ENCODE measurements around the gene CNKSR2.

Gene CNKSR2

GRCh38 chrX:21590012-21590776 lies 216.0 kb downstream of the CNKSR2 start:
- no peak for DNase-seq (ENCODE audit: low read depth in 2 of 2, low spot score in 1 of 2)

- DNase-seq (ENCODE audit: low read depth in 2 of 2, low spot score in 1 of 2), result no peak
These were observed 231.8 kb downstream of the CNKSR2 start for GRCh38 chrX:21606002-21606401.

- DNase-seq (ENCODE audit: low read depth in 2 of 2, low spot score in 1 of 2), result no peak
These were observed 235.9 kb downstream of the CNKSR2 start for GRCh38 chrX:21610168-21610567.

- DNase-seq (ENCODE audit: low read depth in 2 of 2, low spot score in 1 of 2), result no peak
These were observed 237.9 kb downstream of the CNKSR2 start for GRCh38 chrX:21612154-21612553.

DNA sequence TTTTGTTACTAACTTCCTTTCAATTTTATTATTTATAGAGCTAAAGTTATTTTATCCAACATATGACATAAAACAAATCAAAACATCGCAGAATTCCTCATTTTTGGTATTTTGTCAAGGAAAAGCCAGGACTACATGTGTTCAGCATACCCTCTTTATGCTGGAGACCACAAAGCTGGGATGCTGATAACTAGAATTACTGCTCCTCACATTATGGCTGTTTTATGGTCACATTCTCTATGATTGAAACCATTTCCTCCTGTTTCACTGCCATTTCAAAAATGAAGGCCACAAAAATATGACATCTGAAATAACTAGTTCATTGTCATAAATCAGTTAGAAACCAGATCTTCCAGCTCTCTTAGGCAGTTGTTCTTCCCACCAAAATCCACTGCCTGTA lies 242.2 kb downstream of the CNKSR2 start:
- no peak for DNase-seq (ENCODE audit: low read depth in 2 of 2, low spot score in 1 of 2)

DNA sequence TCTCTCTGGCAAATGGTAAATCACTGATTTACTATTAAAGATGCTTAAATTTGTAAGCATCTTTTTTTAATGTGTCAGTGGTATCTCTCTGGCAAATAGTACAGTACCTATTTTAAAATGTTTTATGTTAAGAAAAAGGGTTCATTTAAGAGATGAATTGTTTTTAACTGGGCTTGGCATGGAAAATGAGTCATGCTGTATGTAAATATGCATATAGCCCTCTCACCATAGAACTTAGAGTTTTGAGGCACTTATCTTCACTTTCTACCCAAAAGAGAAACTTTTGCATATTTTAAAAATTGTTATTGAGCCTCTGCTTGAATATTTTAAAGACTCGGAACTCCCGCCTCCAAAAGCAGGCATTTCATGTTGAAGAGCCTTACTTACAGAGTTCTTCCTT lies 246.0 kb downstream of the CNKSR2 start:
- DNase-seq (ENCODE audit: low read depth in 2 of 2, low spot score in 1 of 2), result no peak

DNA sequence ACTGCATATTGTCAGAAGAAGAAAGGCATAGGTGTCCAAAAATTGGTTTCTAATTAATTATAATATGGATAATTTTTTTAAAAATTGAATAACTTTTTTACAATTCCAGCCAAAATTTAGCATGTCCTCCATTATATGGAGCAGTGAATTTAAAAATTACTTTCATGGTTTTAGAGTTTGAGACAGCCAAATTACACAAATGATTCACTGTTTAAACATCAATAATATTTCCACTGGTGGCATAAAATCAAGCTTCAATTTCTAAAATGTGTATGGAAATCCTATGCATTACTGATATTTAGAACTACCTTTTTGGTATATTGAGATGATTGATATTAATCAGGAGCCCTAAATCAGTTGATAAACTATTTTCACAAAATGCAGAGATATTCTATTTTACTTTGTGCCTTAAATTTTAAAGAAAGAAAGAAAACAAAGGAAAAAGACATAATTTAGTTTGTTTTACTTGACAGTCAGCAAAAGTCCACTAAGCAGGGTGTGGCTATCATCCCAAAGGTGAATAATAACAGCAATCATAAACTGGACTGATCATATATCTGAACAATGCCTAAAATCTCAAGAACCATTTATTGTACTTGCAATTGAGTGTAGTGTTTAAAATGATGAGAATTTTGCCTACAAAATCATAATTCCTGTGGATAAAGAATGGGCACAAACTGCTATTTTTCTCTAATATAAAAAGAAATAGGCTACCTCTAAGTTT lies 249.7 kb downstream of the CNKSR2 start:
- DNase-seq (ENCODE audit: low read depth in 2 of 2, low spot score in 1 of 2), result no peak

- DNase-seq (ENCODE audit: low read depth in 2 of 2, low spot score in 1 of 2), result no peak
These were observed 257.8 kb downstream of the CNKSR2 start for GRCh38 chrX:21632027-21632426.

DNA sequence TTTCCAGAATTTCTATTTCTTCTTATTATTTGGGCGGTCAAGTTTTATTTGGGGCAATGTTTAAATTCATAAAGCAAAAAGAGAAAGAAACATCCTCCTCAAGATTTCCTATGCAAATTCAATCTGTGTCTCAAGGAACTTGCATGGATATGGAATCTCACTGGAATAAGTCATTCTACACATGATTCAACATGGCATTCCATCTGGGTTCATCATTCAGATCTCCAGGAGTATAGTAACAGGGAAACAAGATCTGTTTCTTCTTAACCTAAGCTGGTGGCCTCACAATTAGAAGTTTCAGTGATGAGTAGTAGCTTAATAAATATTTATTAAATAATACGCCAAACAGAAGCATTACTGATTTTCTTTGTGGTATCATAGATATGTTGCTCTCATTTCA lies 264.1 kb downstream of the CNKSR2 start:
- DNase-seq (ENCODE audit: low read depth in 2 of 2, low spot score in 1 of 2), result no peak

DNA sequence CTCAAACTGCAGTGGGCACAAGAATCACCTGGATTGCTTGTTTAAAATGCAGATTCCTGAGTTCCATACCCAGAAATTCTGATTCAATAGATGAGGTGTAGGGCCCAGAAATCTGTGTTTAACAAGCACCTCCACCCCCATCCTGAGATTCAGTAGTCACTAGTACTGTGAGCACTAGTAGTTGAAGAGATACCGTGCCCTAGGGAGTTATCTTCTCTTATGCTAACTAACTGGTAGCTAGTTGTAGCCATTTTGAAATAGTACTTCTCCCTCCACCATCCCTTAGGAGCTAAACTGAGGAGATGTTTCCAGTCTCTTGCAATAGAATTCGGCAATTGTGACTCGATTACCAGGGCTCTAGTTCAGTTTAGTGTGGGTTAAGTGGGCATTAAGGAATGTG lies 265.6 kb downstream of the CNKSR2 start:
- no peak for DNase-seq (ENCODE audit: low read depth in 2 of 2, low spot score in 1 of 2)

- DNase-seq (ENCODE audit: low read depth in 2 of 2, low spot score in 1 of 2), result no peak
These were observed 271.2 kb downstream of the CNKSR2 start for GRCh38 chrX:21645431-21645830.

DNA sequence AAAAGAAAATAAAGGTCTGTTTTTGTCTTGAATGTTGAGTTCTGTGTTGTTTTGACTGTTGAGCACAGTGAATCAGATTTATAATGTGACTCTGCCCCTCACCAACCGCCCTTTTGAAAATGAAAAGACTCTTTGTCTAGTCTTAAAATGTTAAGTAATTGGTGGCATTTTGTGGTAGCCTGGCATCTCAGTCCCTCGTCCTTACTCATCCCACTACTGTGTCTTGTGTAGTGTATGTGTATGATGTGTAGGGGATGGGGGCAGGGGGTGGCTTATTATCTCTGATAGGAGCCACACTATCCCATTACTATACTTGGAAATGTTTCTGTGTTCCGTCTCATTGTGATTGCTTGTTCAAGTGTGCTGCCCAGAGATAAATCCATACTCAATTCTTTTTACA lies 271.7 kb downstream of the CNKSR2 start:
- DNase-seq (ENCODE audit: low read depth in 2 of 2, low spot score in 1 of 2), result no peak

GRCh38 chrX:21655901-21656586 lies 281.8 kb downstream of the CNKSR2 start:
- no peak for DNase-seq (ENCODE audit: low read depth in 2 of 2, low spot score in 1 of 2)

GRCh38 chrX:21656587-21657317 lies 282.5 kb downstream of the CNKSR2 start:
- DNase-seq (ENCODE audit: low read depth in 2 of 2, low spot score in 1 of 2), result no peak

GRCh38 chrX:21657318-21658151 lies 283.3 kb downstream of the CNKSR2 start:
- no peak for DNase-seq (ENCODE audit: low read depth in 2 of 2, low spot score in 1 of 2)

DNA sequence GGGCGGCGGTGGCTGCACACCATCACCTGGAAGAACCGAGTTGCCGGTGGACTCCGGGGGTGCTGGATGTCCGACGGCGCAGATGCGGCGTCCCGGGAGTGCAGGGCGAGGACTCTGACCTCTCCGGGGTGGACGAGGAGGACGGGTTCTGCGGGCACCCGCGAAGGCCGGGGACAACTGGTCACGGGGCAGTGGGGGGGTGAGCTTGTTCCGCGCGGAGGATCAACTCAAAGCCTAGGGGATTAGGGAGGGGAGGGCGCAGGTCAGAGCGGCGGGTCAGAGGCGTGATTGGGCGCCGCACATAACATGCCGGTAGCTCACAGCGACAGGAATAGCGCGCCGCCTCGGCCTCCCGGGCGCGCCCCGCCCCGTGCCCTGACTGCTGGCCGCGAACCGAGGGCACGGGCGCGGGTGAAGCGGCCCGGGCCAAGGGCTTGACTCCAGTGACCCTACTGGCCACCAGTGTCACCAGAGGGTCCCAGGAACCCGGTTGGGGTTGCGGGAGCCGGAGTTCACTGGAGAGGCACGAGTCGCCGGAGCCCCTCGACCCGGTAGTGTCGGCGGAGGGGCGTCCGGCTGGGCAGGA lies 284.0 kb downstream of the CNKSR2 start, which contains the start of gene KLHL34:
KLHL34 (minus strand) TSS at position 179 of the 586 bp plus-strand sequence. CDS start 542 bp downstream, outside the sequence.
- DNase-seq (ENCODE audit: low read depth in 2 of 2, low spot score in 1 of 2), result no peak

DNA sequence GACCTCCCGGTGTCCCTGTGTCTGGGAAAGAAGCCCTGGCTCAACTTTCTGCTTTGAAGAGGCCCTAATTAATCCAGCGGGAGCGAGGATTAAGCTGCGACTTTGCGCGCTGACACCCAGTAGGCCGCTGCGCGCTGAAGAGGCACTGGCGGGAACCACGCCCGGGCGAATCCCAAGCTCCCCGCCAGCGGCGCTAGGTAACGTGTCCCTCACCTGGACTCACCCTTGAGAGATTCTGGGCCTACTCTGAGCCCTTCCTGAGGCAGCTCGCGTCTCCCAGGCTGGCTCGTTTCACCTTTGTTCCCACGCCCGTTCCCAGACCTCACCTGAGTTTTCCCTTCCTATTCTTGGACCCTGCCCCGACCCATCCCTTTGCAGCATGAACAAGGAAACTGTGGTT lies 284.5 kb downstream of the CNKSR2 start:
- DNase-seq (ENCODE audit: low read depth in 2 of 2, low spot score in 1 of 2), result no peak

DNA sequence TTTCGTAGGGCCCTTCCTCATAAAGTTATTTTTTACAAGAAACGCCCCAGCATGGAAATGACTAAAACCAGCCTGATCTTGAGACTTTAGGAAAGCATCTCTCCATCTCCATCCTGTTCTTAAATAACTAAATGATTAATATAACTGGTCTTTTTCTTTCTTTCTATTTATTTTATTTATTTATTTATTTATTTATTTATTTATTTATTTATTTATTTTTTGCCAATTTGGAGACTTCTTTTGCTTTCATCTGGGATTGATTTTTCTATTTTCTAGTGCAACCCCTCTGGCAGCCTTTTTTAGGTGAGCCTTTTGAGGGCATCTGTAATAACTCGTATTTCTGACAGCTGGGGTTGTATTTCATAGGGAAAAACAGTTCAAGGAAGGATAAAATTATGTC lies 285.1 kb downstream of the CNKSR2 start:
- no peak for DNase-seq (ENCODE audit: low read depth in 2 of 2, low spot score in 1 of 2)

- DNase-seq (ENCODE audit: low read depth in 2 of 2, low spot score in 1 of 2), result no peak
These were observed 285.9 kb downstream of the CNKSR2 start for GRCh38 chrX:21660156-21660555.

DNA sequence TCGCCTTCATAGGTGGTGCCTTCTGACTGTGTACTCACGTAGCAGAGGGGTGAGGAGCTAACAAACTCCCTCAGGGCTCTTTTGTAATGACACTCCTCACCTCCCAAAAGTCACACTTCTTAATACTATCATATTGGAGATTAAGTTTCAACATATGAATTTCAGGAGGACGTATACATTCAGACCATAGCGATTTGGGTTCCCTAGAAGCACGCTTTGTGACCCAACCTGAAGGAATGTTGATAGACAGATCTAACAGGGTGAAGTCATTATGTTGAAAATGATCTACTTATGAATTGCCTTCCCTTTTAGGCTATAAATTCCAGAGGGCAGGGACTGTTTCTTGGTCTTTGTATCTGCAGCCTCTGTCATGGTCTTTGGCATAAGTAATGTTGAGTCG lies 287.1 kb downstream of the CNKSR2 start:
- no peak for DNase-seq (ENCODE audit: low read depth in 2 of 2, low spot score in 1 of 2)
